NOMO-1 treated with DMSO at 0.1 percent for 48 hours (cell line): Measurements from ENCODE around the gene SMOC1.

Experiments used
- DNase-seq: peaks from one replicate; lab custom pipeline; 2025; ENCODE audit not compliant: unreplicated experiment; lab: John Stamatoyannopoulos, UW

The SMOC1 gene

DNA sequence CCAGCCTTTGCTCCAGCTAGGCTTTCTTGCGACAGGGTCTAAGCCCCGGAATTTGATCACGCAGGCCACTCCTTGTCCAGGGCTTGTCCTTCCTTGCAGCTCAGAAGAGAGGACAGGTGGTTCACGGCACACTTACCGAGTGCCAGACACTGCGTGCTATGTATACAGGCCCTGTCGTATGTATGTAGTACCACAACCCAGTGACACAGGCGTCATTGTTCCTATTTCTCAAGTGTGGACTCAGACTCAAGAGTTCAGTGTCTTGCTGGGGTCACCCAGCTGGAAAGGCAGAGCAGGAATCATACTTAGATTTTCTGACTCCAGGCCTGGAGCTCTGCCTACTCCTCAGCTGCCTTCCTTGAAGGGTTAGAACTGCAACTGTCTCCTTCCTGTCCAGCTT lies 153.9 kb downstream of the SMOC1 start:
- DNase-seq, result no peak

DNA sequence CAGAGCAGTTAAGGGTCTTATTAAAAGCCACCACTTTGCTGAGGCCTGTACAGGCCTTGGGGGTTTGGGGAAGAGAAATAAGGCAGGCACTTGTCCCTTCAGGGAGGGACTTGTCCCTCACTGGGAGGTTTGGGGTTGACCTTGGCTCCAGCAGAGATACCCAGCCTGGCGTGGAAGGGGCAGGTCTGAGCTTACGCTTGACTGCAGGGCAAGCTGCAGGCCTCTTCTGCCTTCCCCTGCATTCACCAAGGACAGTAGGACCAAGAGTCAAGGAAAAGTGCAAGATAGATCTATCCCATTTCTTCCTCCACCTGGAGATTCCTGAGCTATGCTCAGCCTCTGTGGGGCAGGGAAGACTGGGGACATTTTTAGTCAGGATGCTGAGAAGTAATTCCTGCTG lies 154.3 kb downstream of the SMOC1 start:
- DNase-seq, result no peak

DNA sequence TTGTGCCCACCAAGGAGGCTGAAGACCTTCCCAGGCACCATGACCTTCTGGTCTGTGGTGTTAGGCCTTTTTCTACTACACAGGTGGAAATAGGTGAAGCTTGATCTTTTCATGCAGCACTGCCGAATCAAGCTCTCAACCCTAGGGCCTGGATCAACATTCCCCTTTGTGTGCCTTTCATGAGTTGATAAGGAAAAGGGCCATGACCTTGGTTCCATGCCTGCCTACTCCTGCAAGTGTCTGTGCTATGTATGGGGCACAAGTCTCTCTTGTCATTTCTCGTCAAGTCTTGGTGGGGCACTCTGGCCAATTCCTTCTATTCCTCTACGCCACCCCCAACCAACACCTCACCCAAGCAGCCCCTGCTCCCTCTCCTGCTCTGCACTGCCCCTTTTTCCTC lies 155.0 kb downstream of the SMOC1 start:
- DNase-seq, result no peak

GRCh38 chr14:70036665-70037064 lies 157.4 kb downstream of the SMOC1 start:
- no peak for DNase-seq

GRCh38 chr14:70043001-70043400 lies 163.8 kb downstream of the SMOC1 start:
- DNase-seq, result peak; percentile 4

DNA sequence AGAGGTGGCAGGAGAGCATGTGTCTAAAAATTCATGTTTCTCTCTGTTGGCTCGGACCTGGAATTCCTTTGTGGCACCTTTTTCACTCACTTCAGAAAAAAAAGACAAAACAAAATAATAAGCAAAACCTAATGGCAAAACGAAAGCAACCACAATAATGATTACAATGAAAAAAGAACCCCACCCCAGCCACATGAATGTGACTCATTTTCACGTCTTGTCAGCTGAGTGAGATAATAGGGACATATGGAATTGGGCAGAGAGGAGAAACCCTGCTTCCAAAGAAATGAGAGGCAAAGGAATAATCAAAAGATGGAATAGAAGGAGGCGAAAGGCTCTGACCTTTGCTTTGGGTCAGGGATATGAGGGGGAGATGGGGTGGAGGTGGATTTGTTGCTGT lies 166.1 kb downstream of the SMOC1 start:
- DNase-seq, result no peak

- peak; percentile 58 for DNase-seq
Measured at GRCh38 chr14:70045844-70046535, 166.8 kb downstream of the SMOC1 start.

DNA sequence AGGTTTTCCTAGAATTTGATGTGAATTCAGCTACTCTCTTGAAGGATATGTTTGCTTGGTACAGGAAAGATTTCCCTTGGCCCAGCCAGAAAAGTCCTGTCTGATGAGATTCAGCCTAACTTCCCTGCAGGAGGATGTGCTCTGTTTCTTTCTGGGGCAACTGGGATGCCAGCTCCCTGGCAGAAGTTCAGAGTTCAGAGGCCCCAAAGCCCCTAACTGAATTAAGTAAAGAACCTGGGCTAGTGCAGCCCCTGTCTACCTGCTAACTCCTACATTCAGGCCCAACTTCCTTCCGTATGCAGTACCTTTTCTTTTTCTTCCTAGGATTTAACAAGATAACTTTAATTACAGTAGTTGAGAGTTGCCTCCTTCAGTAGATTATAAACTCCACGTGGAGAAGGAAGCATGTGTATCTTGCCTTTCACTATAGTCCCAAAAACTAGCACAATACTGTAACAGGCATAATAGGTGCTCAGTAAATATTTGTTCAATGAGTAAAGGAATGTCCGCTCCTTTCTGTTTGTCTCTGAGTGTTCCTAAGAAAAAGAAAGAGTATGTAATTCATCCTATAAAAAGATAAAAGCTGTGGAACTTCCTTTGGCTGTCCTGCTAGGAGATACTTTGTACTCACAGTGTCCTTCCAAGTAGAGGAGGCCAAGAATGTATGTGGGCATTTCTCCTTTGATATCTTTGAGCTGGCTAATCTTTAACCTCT lies 168.5 kb downstream of the SMOC1 start:
- no peak for DNase-seq

- DNase-seq, result no peak
Measured at GRCh38 chr14:70048313-70048654, 169.1 kb downstream of the SMOC1 start.

DNA sequence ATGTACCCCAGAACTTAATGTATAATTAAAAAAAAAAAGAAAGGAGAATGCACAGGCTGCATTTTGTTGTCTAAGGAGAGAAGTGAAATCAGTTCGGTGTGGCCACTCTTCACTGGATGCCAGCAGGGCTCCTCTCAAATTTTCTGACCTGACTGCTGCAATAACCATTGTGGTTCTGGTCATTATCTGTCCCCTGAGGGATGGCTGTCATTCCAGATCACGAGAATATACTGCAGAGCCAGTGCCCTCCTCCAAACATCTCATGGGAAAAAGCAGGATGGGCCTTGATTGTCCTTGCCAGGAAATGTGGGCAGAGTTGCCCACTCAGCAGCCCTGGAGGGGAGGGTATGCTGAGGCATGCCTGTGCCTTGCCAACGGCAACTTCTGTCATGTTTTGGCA lies 170.4 kb downstream of the SMOC1 start:
- DNase-seq, result no peak

GRCh38 chr14:70050136-70050535 lies 170.9 kb downstream of the SMOC1 start:
- DNase-seq, result no peak

DNA sequence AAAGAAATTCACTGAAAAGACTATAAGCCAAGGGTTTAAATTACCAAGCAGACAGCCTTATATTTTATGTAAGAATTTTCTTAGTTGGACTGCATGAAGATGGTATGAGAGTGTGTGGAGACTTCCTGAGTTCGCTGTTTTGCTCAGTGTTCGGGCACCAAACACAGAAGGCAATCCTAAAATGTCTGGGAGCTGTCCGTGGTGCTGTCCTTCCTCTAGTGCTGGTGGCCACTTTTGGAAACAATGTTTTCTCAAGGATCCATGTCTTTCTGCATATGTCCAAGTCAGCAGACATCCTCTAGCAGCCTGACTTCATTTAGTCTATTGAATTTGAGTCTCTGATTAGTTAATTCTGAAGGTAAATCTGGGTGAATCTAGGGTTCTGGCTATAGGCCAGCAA lies 173.8 kb downstream of the SMOC1 start:
- no peak for DNase-seq

DNA sequence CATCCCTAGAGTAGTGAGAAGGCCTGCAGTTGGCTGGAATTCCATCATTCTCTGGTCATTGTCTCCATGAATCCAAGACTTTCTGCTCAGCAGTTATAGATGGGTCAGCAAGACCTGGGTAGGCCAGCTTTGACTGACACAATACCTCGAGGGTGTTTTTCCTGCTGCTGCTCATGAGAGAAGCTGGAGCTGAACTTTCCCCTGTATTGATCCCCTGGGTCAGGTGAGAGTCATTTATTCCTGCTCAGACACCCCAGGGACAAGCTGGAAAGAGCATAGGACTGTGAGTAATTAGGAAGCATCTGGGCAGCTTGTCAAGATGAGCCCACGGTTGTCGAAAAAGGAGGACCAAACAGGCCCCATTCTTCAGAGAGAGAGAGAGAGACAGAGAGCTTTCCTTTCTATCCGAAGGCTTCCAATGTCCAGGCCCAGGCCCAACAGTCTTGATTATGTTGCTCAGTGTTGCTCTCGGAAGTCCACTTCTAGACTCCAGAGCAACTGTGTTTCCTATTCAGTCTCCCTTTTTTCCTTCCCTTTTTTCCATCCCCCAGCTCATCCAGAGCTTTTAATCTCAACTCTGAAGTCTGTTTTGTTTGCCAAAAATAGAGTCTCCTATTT lies 178.4 kb downstream of the SMOC1 start:
- DNase-seq, result no peak

DNA sequence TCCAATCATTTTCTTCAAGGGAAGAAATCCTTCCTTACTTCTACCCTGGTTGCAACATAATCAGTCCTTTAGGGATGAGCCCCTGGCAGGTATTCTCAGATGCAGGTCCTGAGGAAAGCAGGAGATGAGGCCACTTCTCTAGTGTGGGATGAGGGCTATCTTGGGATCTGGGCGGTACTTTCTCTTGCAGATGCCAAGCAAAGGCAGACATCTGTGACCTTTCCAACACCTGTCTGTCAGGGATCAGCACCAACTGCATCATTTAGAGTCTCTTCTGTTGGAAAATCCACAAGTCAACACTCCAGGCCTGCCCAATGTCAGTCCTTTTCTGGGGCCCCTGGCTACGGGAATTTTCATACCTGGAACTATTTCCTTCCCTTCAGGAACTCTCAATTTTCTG lies 180.3 kb downstream of the SMOC1 start:
- no peak for DNase-seq

DNA sequence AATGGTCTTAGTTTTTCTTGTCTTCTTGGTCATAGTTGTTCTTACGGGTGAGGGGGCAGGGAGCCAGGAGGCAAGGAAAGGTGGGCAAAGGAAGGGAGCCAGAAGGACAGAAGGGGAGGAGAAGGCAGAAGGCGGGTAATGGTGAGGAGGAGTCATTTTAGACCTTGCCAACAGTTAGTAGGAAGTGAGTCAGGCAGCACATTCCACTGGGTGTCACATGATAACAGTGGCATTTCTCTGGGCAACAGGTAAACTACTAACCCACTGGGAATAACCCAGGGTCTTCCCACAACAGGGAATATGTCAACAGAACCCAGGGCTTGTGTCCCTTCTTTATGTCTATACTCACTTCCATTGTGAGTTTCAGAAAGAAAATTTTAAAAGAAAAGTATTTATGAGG lies 181.9 kb downstream of the SMOC1 start:
- DNase-seq, result no peak

- no peak for DNase-seq
Measured at GRCh38 chr14:70064136-70064865, 185.1 kb downstream of the SMOC1 start.

GRCh38 chr14:70067810-70068209 lies 188.6 kb downstream of the SMOC1 start:
- no peak for DNase-seq

DNA sequence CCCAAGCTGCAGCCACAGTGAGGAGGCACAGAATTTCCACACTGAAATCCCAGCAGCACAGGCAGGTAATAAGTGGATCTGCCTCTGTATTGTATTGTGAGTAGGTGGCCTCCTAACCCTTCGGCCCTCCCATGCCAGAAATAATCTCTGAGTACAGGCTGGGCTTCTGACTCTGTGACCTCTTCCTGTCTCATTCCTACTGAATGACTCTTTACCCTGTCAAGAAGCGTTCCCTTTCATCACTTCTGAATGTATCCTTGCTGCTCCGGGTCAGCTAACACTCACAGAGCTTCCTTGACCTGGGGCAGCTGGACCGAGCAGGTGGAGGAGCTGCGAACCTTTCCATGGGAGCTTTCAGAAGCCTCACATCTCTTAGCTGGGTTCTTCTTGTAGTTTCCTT lies 190.0 kb downstream of the SMOC1 start:
- no peak for DNase-seq

GRCh38 chr14:70073924-70074566 lies 194.8 kb downstream of the SMOC1 start:
- DNase-seq, result peak; percentile 58

DNA sequence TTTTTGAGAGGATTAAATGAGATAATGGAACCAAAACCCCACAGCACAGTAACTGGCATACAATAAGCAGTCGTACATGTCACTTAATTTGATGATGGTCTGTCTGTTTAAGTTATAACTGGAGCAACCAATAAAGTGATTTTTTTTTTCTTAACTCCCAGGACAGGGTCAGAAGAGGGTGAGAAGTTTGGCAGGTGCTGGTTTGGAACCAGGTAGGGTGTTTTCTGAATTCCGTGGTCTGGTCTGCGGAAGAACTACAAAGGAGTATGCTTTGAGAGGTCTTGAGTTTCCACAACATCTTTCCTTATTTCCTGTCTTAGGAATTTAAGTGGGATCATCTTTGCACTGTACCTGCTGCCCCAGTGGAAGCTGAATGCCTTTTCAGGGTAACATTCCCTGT lies 197.8 kb downstream of the SMOC1 start:
- DNase-seq, result no peak

- DNase-seq, result no peak
Measured at GRCh38 chr14:70077720-70078119, 198.5 kb downstream of the SMOC1 start.
